Activated naive CD8-positive, alpha-beta T cell treated with anti-CD3 and anti-CD28 coated beads, Interleukin-2, amount 50 U/mL, for 16 hours (primary cell): ENCODE data around the gene RAB6D.
"Not testable (repeated sequence)": the region's sequence is repeated elsewhere in the genome, so short reads cannot be mapped to it uniquely, and the experiment has no call there.

Source experiments
- DNase-seq: peaks from one replicate; pipeline ENCODE4 v3.0.0-alpha.2; 2020; ENCODE audit warnings: low read depth, low spot score

Gene RAB6D

GRCh38 chr2:131366643-131367042, 2.7 kb upstream of the RAB6D start:
- DNase-seq = no peak

- no peak for DNase-seq
These were observed 1.5 kb upstream of the RAB6D start for GRCh38 chr2:131365452-131365851.

GRCh38 chr2:131363213-131363612, 755 bp downstream of the RAB6D start:
- DNase-seq = not testable (repeated sequence)

- not testable (repeated sequence) for DNase-seq
These were observed 2.2 kb downstream of the RAB6D start for GRCh38 chr2:131361773-131362172.

GRCh38 chr2:131353167-131353697, 10.7 kb downstream of the RAB6D start:
- not testable (repeated sequence) for DNase-seq

GRCh38 chr2:131349021-131349420, 14.9 kb downstream of the RAB6D start:
- DNase-seq = no peak

GRCh38 chr2:131347035-131347434, 16.9 kb downstream of the RAB6D start:
- not testable (repeated sequence) for DNase-seq

GRCh38 chr2:131339307-131339706, 24.7 kb downstream of the RAB6D start:
- DNase-seq = not testable (repeated sequence)

GRCh38 chr2:131335319-131335718, 28.6 kb downstream of the RAB6D start:
- DNase-seq = not testable (repeated sequence)

- DNase-seq = not testable (repeated sequence)
These were observed 31.3 kb downstream of the RAB6D start for GRCh38 chr2:131332709-131333108.

- DNase-seq = not testable (repeated sequence)
These were observed 33.0 kb downstream of the RAB6D start for GRCh38 chr2:131331000-131331399.

GRCh38 chr2:131322209-131322608, 41.8 kb downstream of the RAB6D start:
- DNase-seq = no peak

GRCh38 chr2:131321344-131321743, 42.6 kb downstream of the RAB6D start:
- DNase-seq = not testable (repeated sequence)

GRCh38 chr2:131311001-131311400, 53.0 kb downstream of the RAB6D start:
- DNase-seq = not testable (repeated sequence)
